CD4-positive, alpha-beta T cell treated with Interleukin-1 beta for 1 hour (primary cell): ENCODE measurements around the gene CLEC11A.

Experiments used
- DNase-seq, 2 donors: peaks; one replicate each; pipeline ENCODE4 v3.0.0-alpha.2; 2020 to 2022

The CLEC11A gene

GRCh38 chr19:50705422-50706019 is 17.6 kb upstream of the CLEC11A start:
- DNase-seq, result peak; percentile 21 to 46

DNA sequence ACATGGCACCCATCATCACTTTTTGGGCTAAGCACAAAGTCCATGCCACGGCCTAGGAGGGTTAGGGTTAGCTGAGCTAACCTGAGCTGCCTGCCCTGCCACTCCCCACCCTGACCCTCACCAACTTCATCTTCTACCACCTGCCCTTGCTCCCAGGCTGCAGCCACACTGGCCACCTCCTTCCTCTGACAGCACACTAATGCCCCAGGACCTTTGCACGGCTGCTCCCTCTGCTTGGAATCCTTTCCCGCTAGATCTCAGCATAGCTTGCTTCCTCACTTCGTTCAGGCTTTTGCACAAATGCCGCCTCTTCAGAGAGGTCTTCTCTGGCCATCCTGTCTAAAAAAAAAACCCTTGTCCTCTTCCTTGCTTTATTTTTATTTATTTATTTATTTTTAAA is 16.8 kb upstream of the CLEC11A start:
- DNase-seq, result no peak

- DNase-seq, result no peak
These were observed 14.8 kb upstream of the CLEC11A start for GRCh38 chr19:50708179-50708879.

DNA sequence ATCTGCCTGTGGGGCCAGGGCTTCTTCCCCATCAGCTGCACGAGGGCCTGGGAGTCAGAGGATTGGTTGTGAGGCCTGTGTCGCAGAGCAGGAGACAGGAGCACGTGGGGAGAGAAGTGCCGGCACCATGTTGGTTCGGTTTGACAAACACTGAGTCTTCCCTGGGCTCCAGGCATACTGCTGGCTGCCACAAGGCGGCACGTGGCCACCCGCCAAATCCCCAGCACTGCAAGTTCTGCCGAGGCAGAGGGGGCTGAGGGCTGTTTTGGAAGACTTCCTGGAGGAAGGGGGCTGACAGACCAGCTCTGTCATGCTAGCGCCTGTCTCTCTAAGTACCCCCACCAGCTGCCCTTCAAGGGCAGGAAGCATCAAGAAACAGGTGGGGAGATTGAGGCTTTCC is 13.1 kb upstream of the CLEC11A start:
- DNase-seq, result no peak

GRCh38 chr19:50710612-50711011 is 12.6 kb upstream of the CLEC11A start:
- DNase-seq, result no peak

DNA sequence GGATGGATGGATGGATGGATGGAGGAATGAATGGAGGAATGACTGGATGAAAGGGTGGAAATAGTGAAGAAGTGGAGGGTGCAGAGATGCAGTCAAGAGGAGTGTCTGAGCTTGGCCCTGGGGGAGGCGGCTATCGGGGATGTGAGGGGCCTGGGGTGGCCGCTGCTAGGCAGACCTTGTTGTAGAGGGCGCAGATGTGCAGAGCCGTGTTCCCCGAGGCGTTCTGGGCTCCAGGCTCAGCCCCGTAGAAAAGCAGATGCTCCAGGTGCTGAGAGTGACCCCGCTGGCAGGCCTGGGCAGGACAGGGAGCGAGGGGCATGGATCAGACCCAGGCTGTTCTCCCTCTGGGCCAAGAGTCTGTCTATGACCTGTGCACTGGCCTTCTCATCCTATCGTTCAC is 12.0 kb upstream of the CLEC11A start:
- DNase-seq, result no peak

DNA sequence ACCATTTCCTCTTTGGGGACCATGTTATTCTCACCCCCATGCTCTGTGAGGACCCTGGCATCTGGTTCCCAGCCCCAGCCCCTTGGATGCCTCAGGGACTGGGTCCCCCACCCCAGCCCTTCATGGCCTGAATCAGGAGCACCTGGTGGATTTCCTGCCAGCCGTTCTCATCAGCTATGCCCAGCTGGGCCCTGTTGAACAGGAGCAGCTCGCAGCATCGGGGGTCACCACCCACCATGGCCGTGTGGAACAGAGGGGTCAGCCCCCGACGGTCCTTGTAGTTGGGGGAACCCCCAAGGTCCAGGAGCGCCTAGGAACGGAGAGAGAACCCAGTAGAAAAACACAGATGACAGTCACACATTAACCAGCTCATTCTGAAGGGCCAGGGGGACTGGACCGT is 11.4 kb upstream of the CLEC11A start:
- no peak for DNase-seq

DNA sequence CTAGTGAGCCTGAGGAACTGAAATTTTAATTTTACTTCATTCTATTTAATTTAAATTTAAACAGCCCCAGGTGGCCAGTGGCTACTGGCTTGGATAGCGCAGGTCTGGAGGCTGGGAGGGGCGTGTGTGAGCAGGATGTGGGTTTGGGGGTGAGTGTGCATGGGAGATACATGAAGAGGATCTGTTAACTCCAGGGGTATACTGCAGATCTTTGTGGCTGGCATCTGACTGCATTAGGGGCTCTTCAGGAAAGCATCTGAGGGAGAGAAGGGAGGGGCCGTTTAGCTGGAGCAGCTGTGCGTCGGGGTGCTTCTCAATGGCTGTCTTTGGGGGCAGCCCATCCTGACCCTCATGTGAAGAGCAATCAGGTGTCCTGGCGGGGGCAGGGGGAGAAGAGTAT is 10.3 kb upstream of the CLEC11A start:
- no peak for DNase-seq

GRCh38 chr19:50713556-50714236 is 9.5 kb upstream of the CLEC11A start:
- DNase-seq, result peak; percentile 3 to 26

- no peak for DNase-seq
These were observed 6.8 kb upstream of the CLEC11A start for GRCh38 chr19:50716178-50717025.

- DNase-seq, result no peak
These were observed 6.0 kb upstream of the CLEC11A start for GRCh38 chr19:50717026-50717723.

GRCh38 chr19:50717891-50718254 is 5.3 kb upstream of the CLEC11A start:
- no peak for DNase-seq

GRCh38 chr19:50718255-50719118 is 4.7 kb upstream of the CLEC11A start:
- no peak for DNase-seq

DNA sequence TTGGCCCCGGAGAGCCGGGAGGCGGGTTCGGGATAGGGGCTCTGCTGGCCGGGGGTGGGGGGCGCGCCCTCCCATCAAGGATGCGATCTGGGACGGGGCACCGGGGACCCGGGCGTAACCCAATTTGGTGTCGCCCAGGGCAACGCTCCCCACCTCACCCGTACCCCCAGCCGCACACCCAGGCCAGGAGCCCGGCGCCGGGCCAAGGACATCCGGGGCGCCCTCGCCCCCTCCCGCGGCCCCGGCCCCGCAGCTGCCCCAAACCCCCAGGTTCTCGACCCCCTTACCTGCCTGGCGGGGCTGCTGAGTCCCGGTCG is 4.1 kb upstream of the CLEC11A start:
- DNase-seq, result no peak

- DNase-seq, result no peak
These were observed 3.6 kb upstream of the CLEC11A start, which contains the start of gene SHANK1 for GRCh38 chr19:50719566-50719965. Gene SHANK1 (minus strand): TSS chr19:50719802. CDS start chr19:50716919, 2,883 bp downstream.

GRCh38 chr19:50720181-50720920 is 2.8 kb upstream of the CLEC11A start:
- no peak for DNase-seq

- peak in 1 of 2 donors; percentile 11 for DNase-seq
These were observed 2.2 kb upstream of the CLEC11A start for GRCh38 chr19:50720921-50721381.

- DNase-seq, result no peak
These were observed 1.6 kb upstream of the CLEC11A start for GRCh38 chr19:50721441-50722137.

- no peak for DNase-seq
These were observed 757 bp upstream of the CLEC11A start for GRCh38 chr19:50722201-50723013.
